ENCODE measurements around the gene NPW.

The NPW gene

DNA sequence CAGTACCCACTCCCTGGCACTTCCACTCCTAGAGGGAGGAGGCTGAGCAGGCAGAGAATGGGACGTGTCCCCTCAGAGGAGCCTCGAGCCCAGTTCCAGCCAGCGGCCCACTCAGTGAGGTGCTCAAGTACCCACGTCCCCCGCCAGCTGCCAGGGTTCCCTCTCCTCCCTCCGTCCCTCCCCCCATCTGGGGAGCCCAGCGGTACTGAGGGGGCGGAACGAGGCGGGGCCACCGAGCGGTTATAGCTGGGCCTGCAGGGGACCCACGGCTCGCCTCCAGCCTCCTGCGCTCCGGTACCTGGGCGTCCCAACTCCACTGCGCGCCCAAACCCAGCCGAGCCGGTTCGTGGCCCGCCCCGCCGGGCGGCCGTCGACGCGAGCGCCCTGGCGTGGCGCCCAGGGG lies at the start of gene NPW:
TSS of gene NPW (plus strand) at position 268 of the 403 bp plus-strand sequence.
- peak; percentile 23 for DNase-seq

DNA sequence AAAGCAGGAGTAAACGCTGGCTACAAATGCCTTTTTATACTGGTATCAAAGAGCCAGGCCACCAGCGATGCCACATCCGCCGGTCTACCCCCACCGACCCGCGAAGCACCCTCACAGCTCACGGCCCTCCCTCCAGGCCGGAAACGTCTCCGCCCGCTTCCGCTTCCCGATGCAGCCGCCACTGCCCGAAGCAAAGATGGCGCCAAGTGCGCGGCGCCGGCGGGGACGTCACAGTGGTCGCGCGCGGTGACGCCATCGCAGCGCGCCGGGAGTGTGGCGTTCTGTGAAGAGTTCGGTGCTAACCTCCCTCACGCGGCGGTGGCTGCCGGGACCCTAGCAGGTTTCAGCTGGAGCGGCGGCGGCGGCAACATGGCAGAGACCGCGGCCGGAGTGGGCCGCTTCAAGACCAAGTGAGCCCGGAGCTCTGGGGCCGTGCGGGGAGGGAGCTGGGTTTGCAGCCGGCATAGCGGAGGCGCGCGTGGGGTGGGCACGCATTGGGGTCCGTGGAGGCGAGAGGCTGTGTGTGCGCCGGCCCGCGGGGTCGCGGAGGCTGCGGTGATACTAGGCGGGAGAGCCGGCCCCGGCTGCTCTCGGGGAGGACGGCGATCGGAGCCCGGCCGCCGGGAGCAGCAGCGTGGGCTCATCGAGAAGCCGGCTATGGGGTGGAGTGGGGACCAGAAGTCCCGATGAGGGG lies 47.6 kb upstream of the NPW start, which contains the start of gene TBL3:
TSS of gene TBL3 (plus strand) at position 258 of the 694 bp plus-strand sequence. CDS start at position 370, 112 bp downstream.
- DNase-seq: peak; percentile 97

DNA sequence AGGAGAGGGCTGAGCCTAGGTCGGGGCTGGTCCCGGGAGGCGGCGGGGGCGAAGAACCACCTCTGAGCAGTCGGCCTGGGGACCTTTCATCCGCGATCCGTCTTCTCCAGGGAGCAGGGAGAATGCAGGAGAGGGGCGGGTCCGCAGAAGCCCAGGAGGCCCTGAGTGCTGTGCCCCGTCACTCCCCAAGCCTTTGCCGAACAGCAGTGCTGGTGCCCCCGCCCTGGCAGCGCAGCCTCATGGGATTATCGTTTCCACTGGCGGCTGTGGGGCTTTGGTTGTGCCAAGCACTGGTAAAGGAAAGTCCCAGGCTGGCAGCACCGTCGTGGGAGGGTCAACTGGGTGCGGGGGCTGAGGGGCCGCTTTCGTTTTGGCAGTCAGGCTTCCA lies 47.1 kb upstream of the NPW start:
- DNase-seq: no peak

DNA sequence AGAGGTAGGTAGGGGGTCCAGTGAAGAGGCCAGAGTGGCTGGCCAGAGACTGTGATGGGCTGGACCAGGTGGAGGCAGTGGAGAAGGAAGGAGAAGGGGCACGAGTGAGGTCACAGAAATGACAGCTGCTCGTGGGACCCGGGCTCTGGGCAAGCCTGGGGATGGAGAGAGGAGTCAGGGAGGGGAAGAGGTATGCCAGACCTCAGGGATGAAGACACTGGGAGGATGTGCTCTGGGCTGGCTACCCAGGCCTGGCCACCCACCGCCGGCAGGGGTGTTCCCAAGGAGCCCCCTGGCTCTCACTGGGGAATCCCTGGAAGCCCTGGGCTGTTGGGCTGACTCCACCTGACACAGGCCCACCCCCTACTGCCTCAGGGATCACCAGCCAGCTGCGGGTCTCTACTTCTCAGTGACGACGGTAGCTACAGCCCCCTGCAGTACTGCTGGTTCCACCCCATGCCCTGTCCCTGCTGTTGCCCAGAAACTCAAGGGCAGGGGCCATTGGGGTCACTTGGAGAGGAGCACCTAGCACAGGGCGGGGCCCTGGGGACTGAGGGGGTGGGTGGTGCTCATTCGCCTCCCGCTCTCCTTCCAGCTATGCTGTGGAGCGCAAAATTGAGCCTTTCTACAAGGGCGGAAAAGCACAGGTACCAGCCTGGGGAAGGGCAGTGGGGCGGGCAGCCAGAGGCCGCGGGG lies 46.0 kb upstream of the NPW start:
- DNase-seq: no peak

DNA sequence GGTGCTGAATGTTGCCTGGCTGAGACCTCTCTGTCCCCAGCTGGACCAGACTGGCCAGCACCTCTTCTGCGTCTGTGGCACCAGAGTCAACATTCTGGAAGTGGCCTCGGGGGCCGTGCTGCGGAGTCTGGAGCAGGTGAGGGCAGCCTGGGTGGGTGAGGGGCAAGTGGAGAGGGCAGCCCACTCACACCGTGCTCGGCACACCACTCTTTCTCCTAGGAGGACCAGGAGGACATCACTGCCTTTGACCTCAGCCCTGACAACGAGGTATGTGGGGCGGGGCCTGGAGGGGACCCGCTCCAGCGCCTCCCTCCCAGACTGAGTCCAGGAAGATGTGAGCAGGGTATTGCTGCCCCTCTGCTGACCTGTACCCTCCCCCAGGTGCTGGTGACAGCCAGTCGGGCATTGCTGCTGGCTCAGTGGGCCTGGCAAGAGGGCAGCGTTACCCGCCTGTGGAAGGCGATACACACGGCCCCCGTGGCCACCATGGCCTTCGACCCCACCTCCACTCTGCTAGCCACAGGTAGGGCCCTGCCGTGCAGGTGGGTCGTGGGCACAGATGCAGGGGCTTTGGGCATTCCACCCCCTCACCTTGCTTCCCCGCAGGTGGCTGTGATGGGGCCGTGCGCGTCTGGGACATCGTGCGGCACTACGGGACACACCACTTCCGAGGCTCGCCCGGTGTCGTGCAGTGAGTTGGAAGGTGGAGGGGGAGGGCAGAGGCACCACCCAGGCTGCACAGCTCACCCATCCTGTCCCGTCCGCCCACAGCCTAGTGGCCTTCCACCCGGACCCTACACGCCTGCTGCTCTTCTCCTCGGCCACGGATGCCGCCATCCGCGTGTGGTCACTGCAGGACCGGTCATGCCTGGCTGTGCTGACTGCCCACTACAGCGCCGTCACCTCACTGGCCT lies 45.2 kb upstream of the NPW start:
- DNase-seq: no peak

DNA sequence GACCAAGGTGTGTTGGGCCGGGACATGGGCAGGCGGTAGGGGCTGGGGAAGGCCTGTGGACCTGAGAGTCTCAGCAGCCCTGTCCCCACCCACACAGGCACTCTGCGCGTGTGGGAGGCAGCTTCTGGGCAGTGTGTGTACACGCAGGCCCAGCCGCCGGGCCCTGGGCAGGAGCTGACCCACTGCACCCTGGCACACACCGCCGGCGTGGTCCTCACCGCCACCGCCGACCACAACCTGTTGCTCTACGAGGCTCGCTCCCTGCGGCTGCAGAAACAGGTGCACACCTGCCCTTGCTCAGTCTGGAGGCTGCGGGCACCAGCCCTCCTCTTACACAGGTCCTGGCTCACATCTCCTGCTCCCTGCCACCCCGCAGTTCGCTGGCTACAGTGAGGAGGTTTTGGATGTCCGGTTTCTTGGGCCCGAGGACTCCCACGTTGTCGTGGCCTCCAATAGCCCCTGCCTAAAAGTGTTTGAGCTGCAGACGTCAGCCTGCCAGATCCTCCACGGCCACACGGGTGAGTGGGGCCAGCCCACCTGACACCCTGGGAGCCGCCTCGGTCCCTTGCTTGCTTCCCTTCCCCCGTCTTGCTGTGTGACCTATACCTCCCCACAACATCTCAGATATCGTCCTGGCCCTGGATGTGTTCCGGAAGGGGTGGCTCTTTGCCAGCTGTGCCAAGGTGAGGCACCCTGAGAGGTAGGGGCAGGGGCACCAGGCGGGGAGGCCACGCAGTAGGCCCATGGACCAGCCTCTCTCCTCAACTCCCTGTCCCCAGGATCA lies 44.0 kb upstream of the NPW start:
- no peak for DNase-seq

DNA sequence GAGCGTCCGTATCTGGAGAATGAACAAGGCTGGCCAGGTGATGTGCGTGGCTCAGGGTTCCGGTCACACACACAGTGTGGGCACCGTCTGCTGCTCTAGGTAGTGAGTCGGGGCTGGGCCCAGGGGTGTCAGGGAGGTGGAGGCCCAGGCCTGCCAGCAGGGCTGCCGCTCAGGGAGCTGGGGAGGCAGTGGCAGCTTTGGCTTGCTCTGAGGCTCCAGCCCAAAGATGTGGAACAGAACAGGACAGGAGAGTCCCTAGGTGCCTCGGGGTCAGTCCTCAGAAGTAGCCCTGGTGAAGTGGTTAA lies 43.4 kb upstream of the NPW start:
- no peak for DNase-seq

DNA sequence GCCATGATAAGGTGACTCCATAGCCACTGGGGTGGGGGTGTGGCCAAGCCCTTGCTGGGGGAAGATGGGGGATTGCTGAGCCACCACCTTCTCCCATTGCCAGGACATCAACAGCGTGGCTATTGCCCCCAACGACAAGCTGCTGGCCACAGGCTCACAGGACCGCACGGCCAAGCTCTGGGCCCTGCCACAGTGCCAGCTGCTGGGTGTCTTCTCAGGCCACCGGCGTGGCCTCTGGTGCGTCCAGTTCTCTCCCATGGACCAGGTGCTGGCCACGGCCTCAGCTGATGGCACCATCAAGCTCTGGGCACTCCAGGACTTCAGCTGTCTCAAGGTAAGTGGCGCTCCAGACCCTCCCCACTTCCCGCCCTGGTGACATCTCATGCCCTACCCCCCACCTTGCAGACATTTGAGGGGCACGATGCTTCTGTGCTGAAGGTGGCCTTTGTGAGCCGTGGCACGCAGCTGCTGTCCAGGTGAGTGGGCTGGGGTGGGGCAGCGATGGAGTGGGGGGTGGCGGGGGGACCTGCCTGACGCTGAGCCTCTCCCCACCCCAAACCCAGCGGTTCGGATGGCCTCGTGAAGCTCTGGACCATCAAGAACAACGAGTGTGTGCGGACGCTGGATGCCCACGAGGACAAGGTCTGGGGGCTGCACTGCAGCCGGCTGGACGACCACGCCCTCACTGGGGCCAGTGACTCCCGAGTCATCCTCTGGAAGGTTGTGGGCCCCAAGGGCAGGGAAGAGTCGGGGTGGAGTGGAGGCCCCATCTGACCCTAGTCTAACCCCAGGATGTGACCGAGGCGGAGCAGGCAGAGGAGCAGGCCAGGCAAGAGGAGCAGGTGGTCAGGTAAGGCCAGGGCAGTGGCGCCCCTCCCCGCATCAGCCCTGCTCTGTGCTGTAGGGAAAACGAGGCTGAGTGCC lies 42.4 kb upstream of the NPW start:
- no peak for DNase-seq

DNA sequence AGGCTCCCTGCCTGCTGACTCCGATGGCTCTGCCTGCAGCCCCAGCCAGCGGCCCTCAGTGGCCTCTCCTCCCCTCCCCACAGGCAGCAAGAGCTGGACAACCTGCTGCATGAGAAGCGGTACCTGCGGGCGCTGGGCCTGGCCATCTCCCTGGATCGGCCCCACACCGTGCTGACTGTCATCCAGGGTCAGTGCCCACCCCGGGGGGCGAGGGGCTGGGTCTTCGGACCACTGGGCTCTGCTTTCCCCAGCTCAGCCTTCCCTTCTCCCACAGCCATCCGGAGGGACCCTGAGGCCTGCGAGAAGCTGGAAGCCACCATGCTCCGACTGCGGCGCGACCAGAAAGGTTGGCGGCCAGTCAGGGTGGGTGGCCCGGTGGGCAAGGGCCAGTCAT lies 41.7 kb upstream of the NPW start:
- no peak for DNase-seq

DNA sequence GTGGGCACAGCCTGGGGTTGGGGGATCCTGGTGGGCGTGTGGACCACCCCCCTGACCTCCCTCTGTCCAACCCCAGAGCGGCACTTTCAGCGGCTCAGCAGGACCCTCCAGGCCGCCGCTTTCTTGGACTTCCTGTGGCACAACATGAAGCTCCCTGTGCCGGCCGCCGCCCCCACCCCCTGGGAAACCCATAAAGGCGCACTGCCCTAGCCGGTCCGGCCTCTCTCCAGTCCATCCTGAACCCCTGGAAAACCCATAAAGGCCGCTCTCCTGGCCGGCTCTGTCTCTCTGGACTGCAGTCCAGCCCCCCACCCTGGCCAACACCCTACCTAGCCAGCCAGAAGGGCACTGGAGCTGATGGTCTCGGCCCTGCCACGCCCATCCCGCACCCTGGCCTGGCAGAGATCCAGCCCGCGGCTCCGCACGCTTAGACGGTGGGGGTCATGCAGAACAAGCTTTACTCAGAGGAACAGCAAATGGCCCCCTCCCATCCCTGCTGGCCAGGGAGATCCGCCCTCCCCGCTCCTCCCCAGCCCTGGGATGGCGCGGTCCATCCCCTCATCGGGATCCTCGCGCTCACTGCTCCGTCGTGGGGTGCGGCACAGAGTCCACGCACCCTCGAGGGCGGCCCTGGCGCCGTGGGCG lies 41.0 kb upstream of the NPW start:
- DNase-seq: no peak

DNA sequence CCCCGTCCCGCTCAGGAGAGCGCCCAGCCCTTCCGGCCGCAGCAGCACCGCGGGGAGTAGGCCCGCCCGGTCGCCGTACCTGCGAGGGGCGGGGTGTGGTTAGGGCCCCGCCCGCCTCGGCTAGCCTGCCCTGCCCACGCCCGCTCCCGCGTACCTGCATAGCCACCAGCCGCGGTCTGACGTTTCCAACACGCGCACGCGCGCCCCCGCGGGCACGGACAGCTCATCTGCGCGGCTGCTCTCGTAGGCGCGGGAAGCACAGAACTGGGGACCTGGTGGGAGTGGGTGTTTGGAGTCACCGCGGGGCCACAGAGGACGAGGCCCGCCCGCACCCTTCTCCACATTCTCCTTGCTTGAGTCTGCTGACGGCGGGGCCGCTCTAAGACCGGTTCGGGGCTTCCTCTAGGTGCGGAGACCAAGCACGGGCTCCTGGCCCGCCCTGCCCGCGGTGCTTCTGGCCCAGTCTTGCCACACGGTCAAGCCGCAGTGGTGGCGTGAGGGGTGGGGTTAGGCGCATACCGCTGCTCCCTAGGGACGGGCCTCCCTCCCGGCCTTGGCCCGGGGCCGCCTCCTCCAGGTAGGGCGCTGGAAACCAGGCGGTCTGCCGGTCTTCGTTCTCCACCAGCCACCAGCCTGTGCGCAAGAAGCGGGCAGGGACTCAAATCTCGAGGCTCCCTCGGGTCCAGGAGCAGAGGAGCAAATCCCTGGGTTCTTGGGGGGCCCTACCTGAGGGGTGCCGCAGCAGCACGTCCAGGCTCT lies 40.1 kb upstream of the NPW start:
- DNase-seq: peak; percentile 48

DNA sequence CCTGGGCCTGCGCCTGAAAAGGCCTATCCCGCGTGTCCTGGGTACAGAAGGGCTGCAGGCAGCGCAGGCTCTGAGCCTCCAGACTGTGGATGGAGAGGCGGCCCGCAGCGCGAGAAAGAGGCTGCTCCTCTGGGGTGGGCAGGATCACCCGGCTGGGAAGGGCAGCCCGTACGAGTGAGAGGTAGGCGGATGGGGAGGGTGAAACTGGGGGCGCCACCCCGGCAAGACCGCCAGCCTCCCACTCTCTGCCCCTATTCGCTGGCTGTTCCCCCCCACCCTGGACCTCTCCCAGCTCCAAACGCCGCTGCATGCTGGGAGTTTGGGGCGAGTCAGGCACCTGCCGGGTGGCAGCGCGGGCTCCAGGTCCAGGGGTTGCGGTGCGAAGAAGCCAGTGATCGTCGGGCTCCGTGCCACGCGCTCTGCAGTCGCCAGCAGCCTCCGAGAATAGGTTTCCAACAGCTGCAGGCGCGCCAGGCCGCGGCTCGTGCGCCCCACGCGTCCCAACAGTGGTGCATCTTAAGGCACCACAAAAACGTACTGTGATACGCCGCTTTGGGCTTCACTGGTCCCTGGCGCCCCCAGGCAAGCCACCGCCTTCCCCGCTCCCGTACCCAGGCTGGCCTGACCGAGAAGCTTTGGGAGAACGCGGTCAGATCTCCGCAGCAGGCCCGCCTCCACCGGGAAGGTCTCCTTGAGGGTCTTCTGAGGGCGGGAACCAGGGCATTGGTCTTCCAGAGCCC lies 39.4 kb upstream of the NPW start:
- no peak for DNase-seq

DNA sequence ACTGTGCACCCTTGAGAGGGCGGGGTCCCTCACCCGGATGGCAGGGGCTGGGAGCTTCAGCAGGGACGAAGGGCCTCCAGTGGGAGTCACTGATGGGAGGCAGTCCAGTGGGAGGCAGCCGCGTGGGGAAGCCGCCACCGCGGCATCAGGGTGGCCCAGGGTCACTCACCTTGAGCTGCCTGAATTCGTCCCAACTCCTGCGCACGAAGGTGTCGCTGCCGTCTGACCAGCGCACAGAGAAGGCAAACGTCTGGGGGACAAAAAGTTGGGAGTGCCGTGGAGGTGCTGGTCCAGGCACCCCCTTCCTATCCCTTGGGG lies 38.9 kb upstream of the NPW start:
- DNase-seq: no peak

DNA sequence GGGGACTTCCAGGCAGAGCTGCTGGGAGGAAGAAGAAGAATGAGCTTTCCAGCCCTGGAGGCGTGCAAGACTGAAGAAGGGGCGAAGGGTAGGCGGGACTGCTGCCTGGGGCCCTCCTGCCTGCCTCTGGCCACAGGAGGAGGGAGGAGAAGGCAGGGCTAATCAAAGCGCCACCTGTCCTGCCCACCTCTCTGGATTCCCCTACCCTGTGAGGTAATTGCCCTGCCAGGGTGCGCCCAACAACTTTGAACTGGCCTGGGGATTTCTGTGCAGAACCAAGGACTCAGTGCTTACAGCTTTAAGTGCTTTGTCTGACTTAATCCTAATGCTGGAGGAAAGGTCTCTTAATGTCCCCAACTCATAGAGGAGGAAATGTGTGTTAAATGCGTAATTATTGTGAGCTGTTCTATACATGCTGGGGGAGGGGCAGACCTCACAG lies 38.2 kb upstream of the NPW start, which contains the start of gene NOXO1:
TSS of gene NOXO1 (minus strand) at position 72 of the 439 bp plus-strand sequence. CDS start 290 bp downstream, outside the sequence.
- DNase-seq: no peak

DNA sequence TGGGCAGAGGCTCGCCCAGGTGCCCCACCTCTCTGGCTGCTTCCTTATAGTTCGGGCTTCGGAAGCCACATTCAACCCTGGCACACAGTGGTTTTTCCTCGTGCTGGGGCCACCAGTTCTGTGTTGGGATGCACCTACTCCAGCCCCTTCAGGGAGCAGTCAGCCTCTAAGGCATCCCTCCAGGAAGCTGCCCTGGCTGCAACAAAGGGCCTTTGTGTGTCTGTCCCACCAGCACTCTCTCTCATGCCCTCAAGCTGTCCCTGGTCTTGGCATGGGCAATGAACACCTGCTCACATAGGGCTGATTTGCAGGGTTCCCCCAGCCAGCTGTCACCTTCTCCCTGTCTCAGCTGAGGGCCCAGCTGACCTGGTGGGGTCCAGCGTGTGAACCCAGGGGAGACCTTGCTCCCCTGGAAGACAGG lies 37.6 kb upstream of the NPW start:
- no peak for DNase-seq

DNA sequence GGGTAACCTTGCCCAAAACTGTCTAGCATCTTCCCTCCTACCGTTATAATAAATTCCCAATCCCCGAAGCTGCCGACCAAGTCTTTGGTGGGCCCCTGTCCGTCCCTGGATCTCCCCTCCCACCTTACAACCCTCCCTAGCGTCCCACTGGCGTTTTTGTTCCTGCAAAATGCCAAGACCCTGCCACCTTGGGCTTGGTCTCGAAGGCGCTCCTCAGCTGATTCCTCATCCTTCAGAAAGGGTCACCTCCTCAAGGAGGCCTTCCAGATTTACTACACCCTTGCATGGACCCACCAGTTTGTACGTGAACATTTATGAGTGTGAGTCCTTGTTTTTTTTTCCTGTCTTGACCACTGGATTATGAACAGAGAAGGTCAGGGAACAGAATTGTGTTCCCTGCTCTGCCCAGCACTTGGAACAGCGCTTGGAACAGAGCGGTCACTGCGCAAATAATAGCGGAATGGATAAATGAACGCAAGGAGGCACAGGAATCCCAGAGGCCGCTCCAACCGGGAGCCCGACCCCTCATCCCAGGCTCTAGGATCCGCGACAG lies 36.5 kb upstream of the NPW start:
- no peak for DNase-seq

DNA sequence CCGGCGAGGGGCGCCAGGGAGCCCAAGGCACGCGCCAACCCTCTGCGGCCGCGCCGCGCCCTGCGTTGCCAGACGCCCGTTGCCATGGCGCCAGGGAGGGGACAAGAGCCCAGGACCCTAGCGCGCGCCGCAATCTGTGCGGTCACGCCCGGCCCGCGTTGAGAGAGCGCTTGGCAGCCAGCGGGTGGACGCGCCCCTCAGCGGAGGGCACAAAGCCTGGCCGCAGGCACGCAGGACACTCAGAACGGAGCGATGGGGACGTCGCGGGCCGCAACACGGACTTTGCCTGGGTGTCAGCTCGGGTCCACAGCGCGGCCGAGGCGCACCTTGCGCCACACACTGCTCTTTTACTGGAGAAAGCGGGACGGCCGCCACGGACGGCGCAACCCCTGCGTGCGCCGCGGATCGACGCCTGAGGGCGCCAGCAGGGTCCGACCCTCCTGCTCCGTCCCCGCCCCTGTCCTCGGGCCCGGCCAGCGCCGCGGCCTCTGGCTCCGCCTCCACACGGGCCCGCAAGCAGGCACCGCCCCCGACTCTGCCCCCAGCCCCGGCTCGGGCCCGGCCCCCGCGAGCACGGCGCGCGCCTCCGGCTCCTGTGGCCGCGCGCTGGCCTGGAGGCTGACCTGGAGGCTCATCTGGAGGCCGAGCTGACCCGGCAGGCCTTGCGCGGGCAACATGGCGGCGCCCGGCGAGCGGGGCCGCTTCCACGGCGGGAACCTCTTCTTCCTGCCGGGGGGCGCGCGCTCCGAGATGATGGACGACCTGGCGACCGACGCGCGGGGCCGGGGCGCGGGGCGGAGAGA lies 35.8 kb upstream of the NPW start, which contains the start of gene GFER:
TSS of gene GFER (plus strand) at position 650 of the 803 bp plus-strand sequence. CDS start at position 676, 26 bp downstream.
- peak; percentile 82 for DNase-seq
